Muscle layer of duodenum (tissue), 2 donors: ENCODE results near the gene ITPKC.
A peak's percentile ranks its signal among the peaks of the same experiment; 100 is the strongest.

ENCODE experiments used
- H3K27ac ChIP-seq: one replicate; pipeline ENCODE4 v1.7.0; 2013; ENCODE audit warnings: mild to moderate bottlenecking, low read length
- H3K27me3 ChIP-seq: one replicate; pipeline ENCODE4 v1.7.0; 2013; ENCODE audit warnings: low read depth, mild to moderate bottlenecking, control low read depth, low read length
- H3K36me3 ChIP-seq, 2 donors: one replicate each; pipeline ENCODE4 v1.7.0; 2013; ENCODE audit warnings: low read length in 2 of 2, control low read depth in 1 of 2, mild to moderate bottlenecking in 1 of 2; ENCODE audit not compliant: insufficient read depth in 2 of 2, control insufficient read depth in 1 of 2
- H3K4me1 ChIP-seq, 2 donors: one replicate each; pipeline ENCODE4 v1.7.0; 2013; ENCODE audit warnings: low read length in 2 of 2, mild to moderate bottlenecking in 2 of 2, control low read depth in 1 of 2, moderate library complexity in 1 of 2; ENCODE audit not compliant: insufficient read depth in 2 of 2, control insufficient read depth in 1 of 2
- H3K4me3 ChIP-seq, 2 donors: one replicate each; pipeline ENCODE4 v1.7.0; 2013; ENCODE audit warnings: low read length in 2 of 2, low read depth in 1 of 2, mild to moderate bottlenecking in 1 of 2
- H3K9me3 ChIP-seq, 2 donors: one replicate each; pipeline ENCODE4 v1.7.0; 2013; ENCODE audit warnings: low read length in 2 of 2, control low read depth in 1 of 2, mild to moderate bottlenecking in 1 of 2; ENCODE audit not compliant: control insufficient read depth in 1 of 2
- donor health status: healthy.

Gene ITPKC

DNA sequence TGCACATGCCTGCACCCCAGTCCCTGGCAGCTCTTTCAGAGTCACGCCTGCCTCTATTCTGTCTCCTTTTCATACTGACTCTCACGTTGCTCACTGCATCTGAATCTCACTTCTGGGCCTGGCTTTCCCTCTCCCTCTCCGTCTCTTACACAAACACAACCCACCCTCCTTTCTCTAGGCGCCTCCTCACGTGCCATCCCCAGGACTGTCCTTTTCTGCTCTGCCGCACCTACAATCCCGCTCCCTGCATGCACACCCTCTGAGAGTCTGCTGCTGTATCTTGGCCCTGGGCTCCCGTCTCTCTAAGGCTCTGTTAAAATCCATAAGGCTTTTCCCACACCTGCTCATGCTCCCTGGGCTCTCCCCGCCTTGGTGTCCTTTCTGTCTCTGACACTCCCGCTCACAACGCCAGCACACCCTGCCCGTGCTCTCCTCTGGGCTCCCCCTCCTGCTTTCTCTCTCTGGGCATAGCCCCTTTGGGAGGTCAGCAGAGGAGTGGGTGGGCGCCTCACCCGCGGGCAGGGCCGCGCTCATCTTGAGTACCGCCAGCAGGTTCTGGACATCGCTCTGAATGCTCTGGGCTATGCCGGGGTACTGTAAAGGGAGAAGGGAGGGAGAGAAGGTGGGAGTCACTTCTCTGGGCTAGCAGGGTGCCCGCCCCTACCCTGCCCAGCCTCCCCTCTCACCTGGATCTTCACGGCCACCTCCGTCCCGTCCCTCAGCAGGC lies 13.7 kb upstream of the ITPKC start:
- H3K27me3 ChIP-seq: no peaks in the 10 kb centered on the region
- H3K4me3 ChIP-seq: no peak overlapping the region
- H3K9me3 ChIP-seq: no peaks in the 10 kb centered on the region
- H3K27ac ChIP-seq: no peak overlapping the region
- peaks cover 46 to 61% of the 10 kb centered on the region in 2 donors for H3K36me3 ChIP-seq
- H3K4me1 ChIP-seq: peaks cover 0 to 4% of the 10 kb centered on the region in 2 donors

GRCh38 chr19:40704491-40705361 lies 12.2 kb upstream of the ITPKC start:
- no peak overlapping the region for H3K4me3 ChIP-seq
- no peaks in the 10 kb centered on the region for H3K27me3 ChIP-seq
- H3K9me3 ChIP-seq: no peaks in the 10 kb centered on the region
- H3K36me3 ChIP-seq: peaks cover 50 to 69% of the 10 kb centered on the region in 2 donors
- H3K27ac ChIP-seq: no peak overlapping the region
- H3K4me1 ChIP-seq: peaks cover 0 to 4% of the 10 kb centered on the region in 2 donors

DNA sequence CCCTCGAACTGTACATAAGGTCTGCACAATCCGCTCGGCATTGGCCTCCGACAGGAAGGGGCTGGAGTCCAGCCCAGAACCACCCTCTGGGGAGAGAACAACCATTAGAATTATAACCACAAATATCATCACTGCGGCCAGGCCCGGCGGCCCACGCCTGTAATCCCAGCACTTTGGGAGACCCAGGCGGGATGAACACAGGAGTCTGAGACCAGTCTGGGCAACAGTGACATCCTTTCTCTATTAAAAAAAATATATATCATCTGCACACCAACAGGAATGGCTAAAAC lies 11.6 kb upstream of the ITPKC start:
- no peaks in the 10 kb centered on the region for H3K9me3 ChIP-seq
- H3K36me3 ChIP-seq: peaks cover 48 to 66% of the 10 kb centered on the region in 2 donors
- H3K27ac ChIP-seq: no peak overlapping the region
- H3K4me3 ChIP-seq: no peak overlapping the region
- H3K4me1 ChIP-seq: peaks cover 0 to 4% of the 10 kb centered on the region in 2 donors
- H3K27me3 ChIP-seq: no peaks in the 10 kb centered on the region

DNA sequence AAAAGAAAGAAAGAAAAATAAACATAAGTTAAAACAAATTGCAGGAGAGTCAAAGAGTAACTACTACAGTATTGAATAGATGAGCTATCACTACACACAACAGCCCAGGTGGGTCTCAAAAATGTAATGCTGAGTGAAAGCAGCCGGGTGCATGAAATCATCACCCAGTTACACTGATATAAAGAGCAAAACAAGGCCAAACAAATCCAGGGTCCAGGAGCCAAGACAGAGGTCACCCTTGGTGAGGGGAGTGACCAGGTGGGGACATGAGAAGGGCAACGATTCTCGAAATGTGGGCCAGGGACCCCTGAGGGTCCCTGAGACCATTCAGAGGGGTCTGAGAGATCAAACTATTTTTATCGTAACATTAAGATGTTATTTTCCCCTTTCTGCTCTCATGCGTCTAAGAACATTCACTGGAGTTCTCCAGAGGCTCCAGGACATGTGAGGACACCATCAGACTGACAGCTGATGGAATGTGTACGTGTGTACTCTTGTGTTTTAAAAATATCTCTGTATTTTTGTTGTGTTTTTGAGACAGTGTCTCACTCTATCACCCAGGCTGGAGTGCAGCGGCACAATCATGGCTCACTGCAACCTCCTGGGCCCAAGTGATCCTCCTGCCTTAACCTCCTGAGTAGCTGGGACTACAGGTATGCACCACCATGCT lies 10.8 kb upstream of the ITPKC start:
- no peaks in the 10 kb centered on the region for H3K9me3 ChIP-seq
- H3K4me3 ChIP-seq: no peak overlapping the region
- H3K27me3 ChIP-seq: no peaks in the 10 kb centered on the region
- H3K36me3 ChIP-seq: peaks cover 48 to 64% of the 10 kb centered on the region in 2 donors
- H3K4me1 ChIP-seq: peaks cover 0 to 4% of the 10 kb centered on the region in 2 donors
- H3K27ac ChIP-seq: no peak overlapping the region

- no peak overlapping the region for H3K4me3 ChIP-seq
- no peak overlapping the region for H3K27ac ChIP-seq
- H3K36me3 ChIP-seq: peaks cover 36 to 58% of the 10 kb centered on the region in 2 donors
- no peaks in the 10 kb centered on the region for H3K27me3 ChIP-seq
- no peaks in the 10 kb centered on the region for H3K4me1 ChIP-seq
- no peaks in the 10 kb centered on the region for H3K9me3 ChIP-seq
Observed at GRCh38 chr19:40707615-40708014, 9.3 kb upstream of the ITPKC start.

- no peak overlapping the region for H3K4me3 ChIP-seq
- no peaks in the 10 kb centered on the region for H3K27me3 ChIP-seq
- H3K9me3 ChIP-seq: no peaks in the 10 kb centered on the region
- H3K36me3 ChIP-seq: peaks cover 21 to 42% of the 10 kb centered on the region in 2 donors
- no peak overlapping the region for H3K27ac ChIP-seq
- H3K4me1 ChIP-seq: no peaks in the 10 kb centered on the region
Observed at GRCh38 chr19:40709817-40710216, 7.1 kb upstream of the ITPKC start.

DNA sequence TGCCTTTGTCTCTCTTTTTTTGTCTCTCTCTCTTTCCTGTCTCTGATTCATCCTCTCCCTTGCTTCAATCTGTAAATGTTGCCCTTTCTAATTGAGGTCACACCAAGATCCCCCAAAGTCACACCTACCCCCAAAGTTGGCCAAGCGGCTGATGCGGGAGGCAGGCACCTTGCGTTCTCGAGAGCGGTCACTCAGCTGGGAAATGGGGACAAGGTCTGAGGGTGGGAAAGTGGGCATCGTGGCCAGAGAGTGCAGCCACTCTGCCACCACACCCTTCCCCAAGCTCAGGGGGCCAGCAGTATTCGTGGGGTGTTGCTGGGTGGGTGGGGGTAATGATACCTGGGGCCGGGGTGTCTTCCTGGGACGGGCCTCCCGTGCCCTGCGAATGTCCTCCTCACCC lies 3.0 kb upstream of the ITPKC start:
- no peaks in the 10 kb centered on the region for H3K27me3 ChIP-seq
- H3K9me3 ChIP-seq: no peaks in the 10 kb centered on the region
- H3K36me3 ChIP-seq: peaks cover 8 to 26% of the 10 kb centered on the region in 2 donors
- peak overlapping the region; percentile 97 for H3K27ac ChIP-seq
- peak overlapping the region in 1 of 2 donors; percentile 94 for H3K4me3 ChIP-seq
- peaks cover 0 to 3% of the 10 kb centered on the region in 2 donors for H3K4me1 ChIP-seq

DNA sequence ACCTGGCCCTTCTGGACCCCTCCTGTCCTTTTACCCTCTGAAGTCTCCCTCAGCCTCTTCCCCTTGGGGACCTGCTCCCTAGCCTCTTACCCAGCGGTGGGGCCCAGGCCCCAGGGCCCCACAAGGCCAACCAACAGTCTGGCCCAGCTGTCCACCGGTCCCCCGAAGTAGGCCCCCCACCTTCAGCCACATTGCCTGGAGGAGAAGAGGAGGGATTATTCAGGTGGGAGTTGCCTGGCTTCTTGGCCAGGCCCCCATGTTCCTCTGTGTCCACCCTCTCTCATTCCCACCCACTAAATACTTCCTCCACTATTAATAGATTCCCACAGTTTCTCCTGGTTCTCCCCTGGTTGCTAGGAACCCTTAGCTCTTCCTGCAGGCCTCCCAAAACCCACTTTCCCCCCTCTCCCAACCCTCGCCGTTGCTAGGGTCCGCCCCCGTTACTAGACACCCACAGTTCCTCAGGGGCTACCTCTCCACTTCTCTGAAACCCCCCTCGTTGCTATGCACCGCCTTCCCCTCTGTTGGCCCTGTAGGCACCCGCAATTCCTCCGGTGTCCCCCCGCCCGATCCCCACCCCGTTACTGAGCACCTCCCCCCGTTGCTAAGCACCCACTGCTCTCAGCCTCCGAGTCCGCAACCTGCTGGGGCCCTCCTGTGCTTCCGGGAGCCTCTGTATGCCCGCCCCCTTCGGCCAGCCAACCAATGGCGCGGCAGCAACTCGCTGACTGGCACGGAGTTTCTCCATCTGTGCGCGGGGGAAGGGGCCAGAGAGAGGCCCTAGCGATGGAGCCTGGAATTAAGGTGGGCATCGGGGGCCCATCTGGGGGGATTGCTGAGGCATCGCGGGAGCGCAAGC lies 2.2 kb upstream of the ITPKC start:
- Histone ChIP-seq H3K27me3 (no peaks in the 10 kb centered on the region), H3K4me3 (peak overlapping the region; percentile 60 to 94), H3K27ac (peak overlapping the region; percentile 97), H3K4me1 (peaks cover 0 to 5% of the 10 kb centered on the region in 2 donors), H3K9me3 (no peaks in the 10 kb centered on the region), H3K36me3 (peaks cover 3 to 19% of the 10 kb centered on the region in 2 donors)

- Histone ChIP-seq H3K27me3 (no peaks in the 10 kb centered on the region), H3K4me3 (peak overlapping the region; percentile 83 to 94), H3K9me3 (no peaks in the 10 kb centered on the region), H3K4me1 (peaks cover 5 to 8% of the 10 kb centered on the region in 2 donors), H3K36me3 (peaks cover 0 to 15% of the 10 kb centered on the region in 2 donors), H3K27ac (peak overlapping the region; percentile 96)
Observed at GRCh38 chr19:40716031-40716481, 856 bp upstream of the ITPKC start.

DNA sequence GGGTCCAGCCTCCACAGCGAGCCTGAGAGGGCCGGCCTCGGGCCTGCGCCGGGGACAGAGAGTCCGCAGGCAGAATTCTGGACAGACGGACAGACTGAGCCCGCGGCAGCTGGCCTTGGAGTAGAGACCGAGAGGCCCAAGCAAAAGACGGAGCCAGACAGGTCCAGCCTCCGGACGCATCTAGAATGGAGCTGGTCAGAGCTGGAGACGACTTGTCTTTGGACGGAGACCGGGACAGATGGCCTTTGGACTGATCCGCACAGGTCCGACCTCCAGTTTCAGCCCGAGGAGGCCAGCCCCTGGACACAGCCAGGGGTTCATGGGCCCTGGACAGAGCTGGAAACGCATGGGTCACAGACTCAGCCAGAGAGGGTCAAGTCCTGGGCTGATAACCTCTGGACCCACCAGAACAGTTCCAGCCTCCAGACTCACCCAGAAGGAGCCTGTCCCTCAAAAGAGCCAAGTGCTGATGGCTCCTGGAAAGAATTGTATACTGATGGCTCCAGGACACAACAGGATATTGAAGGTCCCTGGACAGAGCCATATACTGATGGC lies 490 bp downstream of the ITPKC start:
- peak overlapping the region; percentile 96 for H3K27ac ChIP-seq
- H3K9me3 ChIP-seq: no peaks in the 10 kb centered on the region
- H3K4me3 ChIP-seq: peak overlapping the region; percentile 85 to 94
- peaks cover 8 to 13% of the 10 kb centered on the region in 2 donors for H3K4me1 ChIP-seq
- no peaks in the 10 kb centered on the region for H3K27me3 ChIP-seq
- H3K36me3 ChIP-seq: peaks cover 0 to 9% of the 10 kb centered on the region in 2 donors
